Loucy (cell line): ENCODE measurements around the gene AP5B1.

Source experiments
- H2AFZ ChIP-seq: fragments of 200-600 bp; sonication (generic); 2 replicates; pipeline ENCODE4 v1.6.0; 2016; ENCODE audit warnings: antibody characterized with exemption, mild to moderate bottlenecking, low read length, moderate library complexity
- H3F3A ChIP-seq: fragments of 200-600 bp; 2 replicates; pipeline ENCODE4 v1.6.0; 2016; ENCODE audit warnings: antibody characterized with exemption, low read depth, mild to moderate bottlenecking
- H3K27me3 ChIP-seq: fragments of 200-600 bp; sonication (generic); 2 replicates; pipeline ENCODE4 v1.6.1; 2014; ENCODE audit warnings: low read length, mild to moderate bottlenecking; ENCODE audit not compliant: insufficient read depth, poor library complexity, severe bottlenecking
- H3K36me3 ChIP-seq: fragments of 200-600 bp; sonication (generic); 2 replicates; pipeline ENCODE4 v1.6.1; 2016; ENCODE audit warnings: low read length; ENCODE audit not compliant: insufficient read depth
- H3K4me1 ChIP-seq: fragments of 200-600 bp; sonication (generic); 2 replicates; pipeline ENCODE4 v1.5.1; 2014; ENCODE audit warnings: low read length, mild to moderate bottlenecking; ENCODE audit not compliant: insufficient read depth, poor library complexity, severe bottlenecking
- H3K4me2 ChIP-seq: fragments of 200-600 bp; sonication (generic); 2 replicates; pipeline ENCODE4 v1.6.0; 2014; ENCODE audit warnings: antibody characterized with exemption, low read length, low read depth, mild to moderate bottlenecking; ENCODE audit not compliant: poor library complexity, severe bottlenecking
- H3K4me3 ChIP-seq: fragments of 200-600 bp; sonication (generic); 2 replicates; pipeline ENCODE4 v1.5.1; 2014; ENCODE audit warnings: low read length, mild to moderate bottlenecking, mixed read lengths; ENCODE audit not compliant: poor library complexity, severe bottlenecking
- H3K79me2 ChIP-seq: fragments of 200-600 bp; sonication (generic); 2 replicates; pipeline ENCODE4 v1.6.1; 2014; ENCODE audit warnings: low read length; ENCODE audit not compliant: insufficient read depth
- H3K9ac ChIP-seq: fragments of 200-600 bp; sonication (generic); 2 replicates; pipeline ENCODE4 v1.6.0; 2014; ENCODE audit warnings: mild to moderate bottlenecking, low read depth, low read length, moderate library complexity; ENCODE audit not compliant: poor library complexity, severe bottlenecking
- H3K9me2 ChIP-seq: fragments of 200-600 bp; sonication (generic); replicated peaks from 2 replicates; pipeline ENCODE4 v1.6.1; 2016; ENCODE audit warnings: low read depth, low read length, mixed read lengths
- H3K9me3 ChIP-seq: fragments of 200-600 bp; sonication (generic); 2 replicates; pipeline ENCODE4 v1.6.1; 2014; ENCODE audit warnings: mild to moderate bottlenecking, antibody characterized with exemption, low read length, low read depth; ENCODE audit not compliant: insufficient read depth
- H4K20me1 ChIP-seq: fragments of 200-600 bp; sonication (generic); 2 replicates; pipeline ENCODE4 v1.6.0; 2014; ENCODE audit warnings: antibody characterized with exemption, low read length, mild to moderate bottlenecking; ENCODE audit not compliant: insufficient read depth, poor library complexity, severe bottlenecking
- CTCF ChIP-seq: fragments of 200-600 bp; sonication (generic); conservative IDR thresholded peaks from 2 replicates; pipeline ENCODE4 v1.5.1; 2014; ENCODE audit warnings: mild to moderate bottlenecking, antibody characterized with exemption, low read length
- EZH2phosphoT487 ChIP-seq: fragments of 200-600 bp; IDR thresholded peaks from 2 replicates; pipeline ENCODE4 v1.6.1; 2018; ENCODE audit warnings: antibody characterized with exemption, mild to moderate bottlenecking, moderate library complexity, borderline replicate concordance

The AP5B1 gene

GRCh38 chr11:65794570-65795510 is 14.1 kb upstream of the AP5B1 start:
- TF ChIP-seq CTCF = no peak
- Histone ChIP-seq H3F3A (no peaks in the 10 kb centered on the region), H3K36me3 (no peaks in the 10 kb centered on the region), H3K9me2 (no peaks in the 10 kb centered on the region), H3K4me1 (no peaks in the 10 kb centered on the region), H3K4me3 (no peak overlapping the region), H3K79me2 (no peaks in the 10 kb centered on the region), H3K9ac (no peak overlapping the region), H3K27me3 (no peaks in the 10 kb centered on the region), H3K4me2 (no peak overlapping the region), H2AFZ (no peak overlapping the region), H3K9me3 (no peaks in the 10 kb centered on the region), H4K20me1 (no peaks in the 10 kb centered on the region)

DNA sequence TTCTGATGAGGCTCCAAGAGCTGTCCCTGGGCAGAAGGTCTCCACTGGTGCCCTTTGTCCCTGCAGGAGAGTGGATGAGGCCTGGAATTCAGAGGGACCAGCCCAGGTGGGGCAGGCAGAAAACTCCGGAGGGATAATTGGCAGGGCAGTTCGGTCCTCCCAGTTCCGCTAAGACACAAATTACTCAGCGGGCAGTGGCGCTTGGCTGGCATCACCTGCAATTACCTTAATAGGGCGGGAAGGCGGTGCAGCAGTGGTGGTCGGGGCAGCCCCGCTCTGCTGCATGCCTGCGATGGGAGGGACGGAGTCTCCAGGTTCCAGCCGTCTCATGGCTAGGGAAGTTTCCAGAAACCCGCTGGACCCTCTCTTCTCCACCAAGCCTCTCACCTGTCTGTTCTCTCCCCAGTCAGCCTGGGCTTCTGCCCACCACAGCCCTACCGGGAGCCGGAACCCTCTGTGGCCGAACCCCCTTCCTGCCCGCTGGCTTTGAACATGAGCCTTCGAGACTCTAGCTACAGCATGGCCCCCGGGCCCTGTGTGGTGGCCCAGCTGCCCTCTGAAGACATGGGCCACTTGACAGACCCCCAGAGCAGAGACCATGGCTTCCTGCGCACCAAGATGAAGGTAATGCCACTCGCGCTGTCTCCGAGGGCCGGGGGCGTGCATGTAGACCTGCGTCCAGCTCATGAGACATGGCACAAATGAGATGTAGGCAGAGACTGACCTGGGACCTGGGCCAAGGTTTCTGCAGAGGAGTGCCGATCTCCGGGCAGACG is 13.0 kb upstream of the AP5B1 start:
- no peaks in the 10 kb centered on the region for H3K79me2 ChIP-seq
- H3K27me3 ChIP-seq = no peaks in the 10 kb centered on the region
- no peaks in the 10 kb centered on the region for H3F3A ChIP-seq
- no peaks in the 10 kb centered on the region for H3K36me3 ChIP-seq
- H3K9me3 ChIP-seq = no peaks in the 10 kb centered on the region
- no peak overlapping the region for H3K9ac ChIP-seq
- peaks cover 4% of the 10 kb centered on the region for H3K4me1 ChIP-seq
- no peaks in the 10 kb centered on the region for H4K20me1 ChIP-seq
- H2AFZ ChIP-seq = no peak overlapping the region
- TF ChIP-seq CTCF = no peak
- TF ChIP-seq EZH2phosphoT487 = no peak
- no peak overlapping the region for H3K4me2 ChIP-seq
- H3K4me3 ChIP-seq = no peak overlapping the region
- no peaks in the 10 kb centered on the region for H3K9me2 ChIP-seq

GRCh38 chr11:65793144-65793581 is 12.4 kb upstream of the AP5B1 start:
- H3K4me2 ChIP-seq = no peak overlapping the region
- TF ChIP-seq CTCF = no peak
- no peak for TF ChIP-seq EZH2phosphoT487
- no peak overlapping the region for H3K4me3 ChIP-seq
- H3K9me2 ChIP-seq = no peaks in the 10 kb centered on the region
- no peaks in the 10 kb centered on the region for H3K79me2 ChIP-seq
- H3K9ac ChIP-seq = no peak overlapping the region
- no peaks in the 10 kb centered on the region for H3K36me3 ChIP-seq
- H4K20me1 ChIP-seq = no peaks in the 10 kb centered on the region
- H3F3A ChIP-seq = no peaks in the 10 kb centered on the region
- no peaks in the 10 kb centered on the region for H3K27me3 ChIP-seq
- no peaks in the 10 kb centered on the region for H3K9me3 ChIP-seq
- peaks cover 7% of the 10 kb centered on the region for H3K4me1 ChIP-seq
- no peak overlapping the region for H2AFZ ChIP-seq
